Mesenchymal stem cell (in vitro differentiated cells and primary cell): ENCODE data around the gene NTPCR.
"Not testable (repeated sequence)": the region's sequence is repeated elsewhere in the genome, so short reads cannot be mapped to it uniquely, and the experiment has no call there.

Experiments
- DNase-seq: peaks from one replicate; pipeline ENCODE4 v3.0.0-alpha.2; 2013
- H2AFZ ChIP-seq: one replicate; pipeline ENCODE4 v1.6.1; 2013; ENCODE audit warnings: low read depth, mild to moderate bottlenecking, control low read depth, inconsistent platforms, low read length, moderate library complexity
- H2AK5ac ChIP-seq: 2 replicates; pipeline ENCODE4 v1.6.1; 2013; ENCODE audit warnings: low read length, moderate library complexity, mild to moderate bottlenecking, inconsistent platforms; ENCODE audit not compliant: severe bottlenecking
- H2BK120ac ChIP-seq: one replicate; pipeline ENCODE4 v1.6.1; 2013; ENCODE audit warnings: low read depth, mild to moderate bottlenecking, inconsistent platforms, low read length, moderate library complexity
- H2BK12ac ChIP-seq, 2 experiments: one replicate each; pipeline ENCODE4 v1.6.1; 2013; ENCODE audit warnings: inconsistent platforms in 2 of 2, low read length in 2 of 2, mild to moderate bottlenecking in 2 of 2, moderate library complexity in 2 of 2, control low read depth in 1 of 2
- H2BK15ac ChIP-seq: one replicate; pipeline ENCODE4 v1.6.1; 2013; ENCODE audit warnings: mild to moderate bottlenecking, low read depth, inconsistent platforms; ENCODE audit not compliant: poor library complexity, severe bottlenecking
- H2BK5ac ChIP-seq: 2 replicates; pipeline ENCODE4 v1.6.1; 2013; ENCODE audit warnings: low read depth, mild to moderate bottlenecking, low read length, control low read depth, inconsistent platforms; ENCODE audit not compliant: poor library complexity, severe bottlenecking
- H3K14ac ChIP-seq, 2 experiments: one replicate each; pipeline ENCODE4 v1.6.1; 2013; ENCODE audit warnings: inconsistent platforms in 2 of 2, low read length in 2 of 2, control low read depth in 1 of 2, mild to moderate bottlenecking in 1 of 2, moderate library complexity in 1 of 2
- H3K18ac ChIP-seq, 2 experiments: one replicate each; pipeline ENCODE4 v1.6.1; 2013; ENCODE audit warnings: inconsistent platforms in 2 of 2, low read length in 2 of 2, control low read depth in 1 of 2, low read depth in 1 of 2, mild to moderate bottlenecking in 1 of 2
- H3K23ac ChIP-seq, 2 experiments: one replicate each; pipeline ENCODE4 v1.6.1; 2013; ENCODE audit warnings: inconsistent platforms in 2 of 2, low read length in 2 of 2, mild to moderate bottlenecking in 2 of 2, moderate library complexity in 2 of 2, control low read depth in 1 of 2
- H3K27ac ChIP-seq: 2 replicates; pipeline ENCODE4 v1.5.1; 2013; ENCODE audit warnings: mild to moderate bottlenecking, moderate library complexity, low read length, control low read depth, inconsistent platforms; ENCODE audit not compliant: poor library complexity, severe bottlenecking
- H3K27me3 ChIP-seq, 2 experiments: 2 replicates each; pipeline versions ENCODE4 v1.6.1 to v1.7.0; 2013; ENCODE audit warnings: low read length in 2 of 2, mild to moderate bottlenecking in 2 of 2, moderate library complexity in 2 of 2, control low read depth in 1 of 2, inconsistent platforms in 1 of 2; ENCODE audit not compliant: control insufficient read depth in 1 of 2, insufficient read depth in 1 of 2
- H3K36me3 ChIP-seq, 2 experiments: 2 replicates each; pipeline versions ENCODE4 v1.6.1 to v1.7.0; 2013; ENCODE audit warnings: low read length in 2 of 2, control low read depth in 1 of 2, inconsistent platforms in 1 of 2, low read depth in 1 of 2, mild to moderate bottlenecking in 1 of 2; ENCODE audit not compliant: insufficient read depth in 2 of 2, control insufficient read depth in 1 of 2
- H3K4ac ChIP-seq, 2 experiments: one replicate each; pipeline ENCODE4 v1.6.1; 2013; ENCODE audit warnings: inconsistent platforms in 2 of 2, low read length in 2 of 2, mild to moderate bottlenecking in 2 of 2, moderate library complexity in 2 of 2, control low read depth in 1 of 2, low read depth in 1 of 2
- H3K4me1 ChIP-seq: 2 replicates; pipeline ENCODE4 v1.6.1; 2013; ENCODE audit warnings: low read depth, low read length, control low read depth; ENCODE audit not compliant: control insufficient read depth, insufficient read depth
- H3K4me2 ChIP-seq: 2 replicates; pipeline ENCODE4 v1.6.1; 2013; ENCODE audit warnings: low read length, mild to moderate bottlenecking, inconsistent platforms; ENCODE audit not compliant: poor library complexity, severe bottlenecking
- H3K4me3 ChIP-seq, 2 experiments: 2 replicates each; pipeline versions ENCODE4 v1.5.1 to v1.7.0; 2013; ENCODE audit warnings: low read length in 2 of 2, mild to moderate bottlenecking in 2 of 2, control low read depth in 1 of 2, low read depth in 1 of 2; ENCODE audit not compliant: insufficient read depth in 1 of 2
- H3K79me1 ChIP-seq: replicated peaks from 2 replicates; pipeline ENCODE4 v1.6.1; 2013; ENCODE audit warnings: mild to moderate bottlenecking, control low read depth, low read length, inconsistent platforms; ENCODE audit not compliant: poor library complexity, severe bottlenecking
- H3K9ac ChIP-seq: 2 replicates; pipeline ENCODE4 v1.7.0; 2013; ENCODE audit warnings: mild to moderate bottlenecking, low read length, moderate library complexity
- H3K9me3 ChIP-seq: 2 replicates; pipeline ENCODE4 v1.7.0; 2013; ENCODE audit warnings: mild to moderate bottlenecking, low read length; ENCODE audit not compliant: control insufficient read depth
- H4K8ac ChIP-seq: one replicate; pipeline ENCODE4 v1.6.1; 2013; ENCODE audit warnings: inconsistent platforms, mild to moderate bottlenecking, low read length, moderate library complexity
- H4K91ac ChIP-seq: one replicate; pipeline ENCODE4 v1.6.1; 2013; ENCODE audit warnings: mild to moderate bottlenecking, low read length, inconsistent platforms
- WGBS: methylation state at CpG from one replicate; pipeline ENCODE4 v1.1.7; 2013; ENCODE audit warnings: mixed read lengths; 5-methylcytosine and 5-hydroxymethylcytosine counted together

NTPCR gene

GRCh38 chr1:232927166-232927565, 23.2 kb upstream of the NTPCR start:
- H4K91ac ChIP-seq, H3K4me1 ChIP-seq, H3K27ac ChIP-seq, H3K36me3 ChIP-seq, H3K9me3 ChIP-seq, H3K4me3 ChIP-seq, H4K8ac ChIP-seq, H2AFZ ChIP-seq, H3K27me3 ChIP-seq, DNase-seq, H3K18ac ChIP-seq, H3K14ac ChIP-seq, H2BK5ac ChIP-seq, H3K4ac ChIP-seq, H3K23ac ChIP-seq, H2BK12ac ChIP-seq, H3K79me1 ChIP-seq, H3K9ac ChIP-seq, H2AK5ac ChIP-seq, H2BK15ac ChIP-seq, H2BK120ac ChIP-seq, H3K4me2 ChIP-seq: not testable (repeated sequence)
- WGBS = 89% methylated on average over 6 of the region's 6 CpGs

GRCh38 chr1:232927830-232928505, 22.4 kb upstream of the NTPCR start:
- 94% methylated on average over 4 of the region's 4 CpGs for WGBS
- no peak overlapping the region for H3K4me2 ChIP-seq
- no peak overlapping the region for H2BK15ac ChIP-seq
- no peak overlapping the region for H3K14ac ChIP-seq
- no peak overlapping the region for H2AK5ac ChIP-seq
- H3K23ac ChIP-seq = no peak overlapping the region
- peaks cover 2% of the 10 kb centered on the region for H3K4me1 ChIP-seq
- H3K36me3 ChIP-seq = no peaks in the 10 kb centered on the region
- H2AFZ ChIP-seq = no peak overlapping the region
- H2BK5ac ChIP-seq = no peak overlapping the region
- no peak overlapping the region for H2BK120ac ChIP-seq
- H3K79me1 ChIP-seq = no peaks in the 10 kb centered on the region
- H4K91ac ChIP-seq = no peak overlapping the region
- H3K9ac ChIP-seq = no peak overlapping the region
- no peak overlapping the region for H3K27ac ChIP-seq
- no peak for DNase-seq
- H3K4ac ChIP-seq = no peak overlapping the region
- no peak overlapping the region for H3K18ac ChIP-seq
- no peak overlapping the region for H2BK12ac ChIP-seq
- H3K9me3 ChIP-seq = peaks cover 3% of the 10 kb centered on the region
- H3K4me3 ChIP-seq = no peak overlapping the region
- no peak overlapping the region for H4K8ac ChIP-seq
- H3K27me3 ChIP-seq = no peaks in the 10 kb centered on the region

- Histone ChIP-seq H3K36me3 (no peaks in the 10 kb centered on the region), H3K79me1 (no peaks in the 10 kb centered on the region), H2BK12ac (no peak overlapping the region), H3K4ac (no peak overlapping the region), H3K4me3 (no peak overlapping the region), H3K27me3 (no peaks in the 10 kb centered on the region), H3K23ac (no peak overlapping the region), H3K9me3 (peaks cover 3% of the 10 kb centered on the region), H4K91ac (no peak overlapping the region), H2BK15ac (no peak overlapping the region), H2AFZ (no peak overlapping the region), H3K14ac (no peak overlapping the region), H3K18ac (no peak overlapping the region), H2BK5ac (no peak overlapping the region), H3K4me2 (no peak overlapping the region), H3K9ac (no peak overlapping the region), H3K27ac (no peak overlapping the region), H2BK120ac (no peak overlapping the region), H3K4me1 (no peaks in the 10 kb centered on the region), H2AK5ac (no peak overlapping the region), H4K8ac (no peak overlapping the region)
- WGBS = 100% methylated on average over 1 of the region's 3 CpGs
- DNase-seq = no peak
Observed at GRCh38 chr1:232932486-232933425, 17.7 kb upstream of the NTPCR start.

- H3K9ac ChIP-seq = no peak overlapping the region
- H2BK12ac ChIP-seq = no peak overlapping the region
- DNase-seq = no peak
- H3K4me3 ChIP-seq = no peak overlapping the region
- no peaks in the 10 kb centered on the region for H3K36me3 ChIP-seq
- no peak overlapping the region for H3K4me2 ChIP-seq
- H2AFZ ChIP-seq = no peak overlapping the region
- H3K4ac ChIP-seq = no peak overlapping the region
- H3K27me3 ChIP-seq = no peaks in the 10 kb centered on the region
- peaks cover 3% of the 10 kb centered on the region for H3K9me3 ChIP-seq
- H4K91ac ChIP-seq = no peak overlapping the region
- H3K27ac ChIP-seq = no peak overlapping the region
- WGBS = 97% methylated on average over 6 of the region's 6 CpGs
- no peak overlapping the region for H3K18ac ChIP-seq
- no peak overlapping the region for H2BK120ac ChIP-seq
- no peak overlapping the region for H4K8ac ChIP-seq
- H2AK5ac ChIP-seq = no peak overlapping the region
- no peaks in the 10 kb centered on the region for H3K79me1 ChIP-seq
- no peak overlapping the region for H2BK15ac ChIP-seq
- H3K14ac ChIP-seq = no peak overlapping the region
- H3K4me1 ChIP-seq = no peaks in the 10 kb centered on the region
- no peak overlapping the region for H2BK5ac ChIP-seq
- H3K23ac ChIP-seq = peak overlapping the region in 1 of 2 experiments; percentile 15
Observed at GRCh38 chr1:232936941-232937340, 13.5 kb upstream of the NTPCR start.
